Measurements from ENCODE around the gene SYNGR4.

- TF ChIP-seq GATA3 (IDR thresholded peaks at IDR 0.05; ENCODE audit: low read depth, low read length) (no peak), GATA2 (IDR thresholded peaks at IDR 0.05; ENCODE audit: low read depth, low read length) (no peak)
Observed at GRCh38 chr19:48340995-48341394, 23.2 kb upstream of the SYNGR4 start.

All from SH-SY5Y (cell line).